Transverse colon (tissue), 4 donors: Measurements from ENCODE around the gene APCDD1. TPM values are rescaled to one million over a fixed set of nuclear protein-coding genes. Genes with fewer than 3 reads are reported as not detected.

Experiments used
- DNase-seq: peaks from one replicate; pipeline ENCODE4 v3.0.0-alpha.2; 2019
- H3K27ac ChIP-seq, 4 donors: fragments of 200-600 bp; sonication (generic); 2 replicates each; pipeline ENCODE4 v1.5.1; 2016 to 2018; ENCODE audit warnings: inconsistent platforms in 4 of 4
- H3K27me3 ChIP-seq: fragments of 200-600 bp; sonication (generic); 2 replicates; pipeline ENCODE4 v1.5.1; 2017; ENCODE audit warnings: inconsistent platforms
- H3K36me3 ChIP-seq, 4 donors: fragments of 200-600 bp; sonication (generic); 2 replicates each; pipeline ENCODE4 v1.5.1; 2017 to 2019; ENCODE audit warnings: inconsistent platforms in 4 of 4
- H3K4me1 ChIP-seq, 4 donors: fragments of 200-600 bp; sonication (generic); 2 replicates each; pipeline ENCODE4 v1.5.1; 2017 to 2020; ENCODE audit warnings: inconsistent platforms in 4 of 4
- H3K4me3 ChIP-seq, 4 donors: fragments of 200-600 bp; sonication (generic); 1 replicate in 1 of 4; 2 replicates in 3 of 4; pipeline versions ENCODE4 v1.5.1 to v1.6.1; 2017 to 2019; ENCODE audit warnings: inconsistent platforms in 4 of 4
- H3K9me3 ChIP-seq, 2 donors: fragments of 200-600 bp; sonication (generic); 2 replicates each; pipeline ENCODE4 v1.5.1; 2017 to 2019; ENCODE audit warnings: inconsistent platforms in 2 of 2
- CTCF ChIP-seq, 5 experiments: fragments of 200-600 bp in 3 of 5; fragments of 450-650 bp in 2 of 5; sonication (generic) in 3 of 5; IDR thresholded peaks; 1 replicate in 2 of 5; 2 replicates in 3 of 5; pipeline ENCODE4 v1.5.1; 2016 to 2017; ENCODE audit warnings: antibody characterized with exemption in 5 of 5, inconsistent platforms in 3 of 5, mild to moderate bottlenecking in 2 of 5, moderate library complexity in 1 of 5
- EP300 ChIP-seq: sonication (generic); formaldehyde crosslinking; IDR thresholded peaks from one replicate; pipeline ENCODE4 v1.6.1; 2017; ENCODE audit warnings: antibody characterized with exemption, low read depth
- POLR2A ChIP-seq: fragments of 450-650 bp; IDR thresholded peaks from one replicate; pipeline ENCODE4 v1.6.1; 2016; ENCODE audit warnings: antibody characterized with exemption, mild to moderate bottlenecking, moderate library complexity
- POLR2AphosphoS5 ChIP-seq, 3 donors: sonication (generic); formaldehyde crosslinking; IDR thresholded peaks; one replicate each; pipeline ENCODE4 v1.6.1; 2016; ENCODE audit warnings: antibody characterized with exemption in 3 of 3
- WGBS, 2 donors: methylation state at CpG; one replicate each; pipeline ENCODE4 v1.1.5; 2018; ENCODE audit warnings: low coverage in 1 of 2; 5-methylcytosine and 5-hydroxymethylcytosine counted together
- in situ Hi-C, 4 donors: fragments of 200-750 bp; cut with MboI; loops; one replicate each; pipeline versions ENCODE4 v1.15.0 to v1.15.1; 2017; ENCODE audit warnings: low sequenced_read_pairs in 3 of 4, low pct_ligation_motif_present in 1 of 4, low pct_unique_long_range_greater_than_20kb in 1 of 4
- intact Hi-C: fragments of 100-400 bp; cut with DNase I; formaldehyde crosslinking; loops from one replicate; pipeline ENCODE4 v1.15.1; 2023; ENCODE audit warnings: low total_unique reads
- total RNA-seq, 4 donors: library from RNA; depleted of rRNA; stranded (reverse); fragments of >200 nt; gene quantifications; one replicate each; pipeline ENCODE4 v1.1.0, GENCODE V29; 2016

Gene APCDD1
- total RNA-seq, 4 donors from 2014 or later = 2.6 to 10.8 (median 8.3) TPM

- intact Hi-C loops (no loop called here), in situ Hi-C loops (no loop called here)
- Histone ChIP-seq H3K36me3 (no peaks in the 10 kb centered on the region), H3K27ac (no peak overlapping the region), H3K27me3 (peaks cover 46% of the 10 kb centered on the region), H3K4me1 (peaks cover 0 to 21% (median 2%) of the 10 kb centered on the region in 4 donors), H3K9me3 (no peaks in the 10 kb centered on the region), H3K4me3 (peak overlapping the region in 1 of 4 donors; percentile 74)
- 87 to 89% methylated on average over 2 of the region's 2 CpGs for WGBS, 2 donors
- TF ChIP-seq POLR2A (no peak), CTCF (IDR thresholded peaks at IDR 0.05) (no peak), POLR2AphosphoS5 (IDR thresholded peaks at IDR 0.05) (no peak), EP300 (no peak)
- DNase-seq = no peak
These were observed 2.7 kb downstream of the APCDD1 start for GRCh38 chr18:10457128-10457527.

- no peaks in the 10 kb centered on the region for H3K36me3 ChIP-seq
- H3K27ac ChIP-seq = no peak overlapping the region
- H3K4me3 ChIP-seq = no peak overlapping the region
- intact Hi-C loops (no loop called here), in situ Hi-C loops (no loop called here)
- peaks cover 46% of the 10 kb centered on the region for H3K27me3 ChIP-seq
- no peaks in the 10 kb centered on the region for H3K9me3 ChIP-seq
- WGBS, 2 donors = 66 to 74% methylated on average over 2 of the region's 2 CpGs
- peaks cover 0 to 21% (median 2%) of the 10 kb centered on the region in 4 donors for H3K4me1 ChIP-seq
- TF ChIP-seq EP300 (no peak), CTCF (IDR thresholded peaks at IDR 0.05) (no peak), POLR2A (no peak), POLR2AphosphoS5 (IDR thresholded peaks at IDR 0.05) (no peak)
- no peak for DNase-seq
These were observed 3.3 kb downstream of the APCDD1 start for GRCh38 chr18:10457767-10458166.

GRCh38 chr18:10458691-10459090, 4.3 kb downstream of the APCDD1 start:
- Histone ChIP-seq H3K27me3 (peaks cover 40% of the 10 kb centered on the region), H3K4me3 (no peak overlapping the region)
- TF ChIP-seq POLR2AphosphoS5 (IDR thresholded peaks at IDR 0.05) (no peak), POLR2A (no peak), EP300 (no peak), CTCF (IDR thresholded peaks at IDR 0.05) (no peak)

GRCh38 chr18:10459587-10459986, 5.2 kb downstream of the APCDD1 start:
- DNase-seq = no peak
- Histone ChIP-seq H3K9me3 (no peaks in the 10 kb centered on the region), H3K36me3 (no peaks in the 10 kb centered on the region), H3K27me3 (peaks cover 32% of the 10 kb centered on the region), H3K4me1 (peaks cover 0 to 15% (median 0%) of the 10 kb centered on the region in 4 donors), H3K27ac (no peak overlapping the region), H3K4me3 (no peak overlapping the region)
- 2 to 50% methylated on average over 1 of the region's 1 CpG for WGBS, 2 donors
- in situ Hi-C loops (no loop called here), intact Hi-C loops (no loop called here)
- TF ChIP-seq CTCF (IDR thresholded peaks at IDR 0.05) = no peak
- TF ChIP-seq EP300 = no peak
- TF ChIP-seq POLR2A = no peak
- TF ChIP-seq POLR2AphosphoS5 (IDR thresholded peaks at IDR 0.05) = no peak

More at GRCh38 chr18:10458691-10459090, 4.3 kb downstream of the APCDD1 start:
- no peaks in the 10 kb centered on the region for H3K9me3 ChIP-seq
- in situ Hi-C loops (no loop called here), intact Hi-C loops (no loop called here)
- 91 to 93% methylated on average over 5 of the region's 5 CpGs for WGBS, 2 donors
- no peak for DNase-seq
- H3K36me3 ChIP-seq = no peaks in the 10 kb centered on the region
- peaks cover 0 to 21% (median 2%) of the 10 kb centered on the region in 4 donors for H3K4me1 ChIP-seq
- no peak overlapping the region for H3K27ac ChIP-seq
